PC-9 (cell line): ENCODE measurements around the gene RAB30. TPM values are rescaled to one million over a fixed set of nuclear protein-coding genes. Genes with fewer than 3 reads are reported as not detected.

ENCODE experiments used
- BruUV-seq: library from RNA; stranded (reverse); fragments of 400-500 nt; replicated peaks from 2 replicates; lab custom pipeline; 2021; lab: Mats Ljungman, UMichigan
- CTCF ChIA-PET: fragments of 300-600 bp; sonication (Branson Sonifier 250); formaldehyde crosslinking; loops from one replicate; lab custom pipeline; 2022; ENCODE audit warnings: antibody characterized with exemption; lab: Charles Lee
- POLR2A ChIA-PET: fragments of 300-600 bp; sonication (Branson Sonifier 250); formaldehyde crosslinking; loops from one replicate; lab custom pipeline; 2022; ENCODE audit warnings: antibody characterized with exemption; ENCODE audit not compliant: unreplicated experiment; lab: Charles Lee
- DNase-seq, 2 experiments: peaks; one replicate each; pipeline versions ENCODE4 v3.0.0 to v3.0.0-alpha.2; 2015 to 2022; ENCODE audit warnings: mixed read lengths in 1 of 2
- H2AFZ ChIP-seq: fragments of 200-600 bp; sonication (generic); 2 replicates; pipeline ENCODE4 v1.8.1; 2017; ENCODE audit warnings: antibody characterized with exemption
- H3F3A ChIP-seq: fragments of 200-600 bp; sonication (generic); 2 replicates; pipeline ENCODE4 v1.8.1; 2017; ENCODE audit warnings: antibody characterized with exemption, mild to moderate bottlenecking, low read depth; ENCODE audit not compliant: insufficient read depth
- H3K27ac ChIP-seq: fragments of 200-600 bp; sonication (generic); 2 replicates; pipeline ENCODE4 v1.6.1; 2016; ENCODE audit warnings: mixed run types
- H3K27me3 ChIP-seq: fragments of 200-600 bp; sonication (generic); 2 replicates; pipeline ENCODE4 v1.6.1; 2016; ENCODE audit warnings: low read depth, mixed run types; ENCODE audit not compliant: insufficient read depth
- H3K36me3 ChIP-seq: fragments of 200-600 bp; sonication (generic); 2 replicates; pipeline ENCODE4 v1.6.1; 2016; ENCODE audit warnings: low read depth, mixed run types
- H3K4me1 ChIP-seq: fragments of 200-600 bp; sonication (generic); replicated peaks from 2 replicates; pipeline ENCODE4 v1.6.1; 2016; ENCODE audit warnings: mixed run types; ENCODE audit not compliant: insufficient read depth
- H3K4me2 ChIP-seq: fragments of 200-600 bp; sonication (generic); 2 replicates; pipeline ENCODE4 v1.6.1; 2017; ENCODE audit warnings: mixed run types
- H3K4me3 ChIP-seq: fragments of 200-600 bp; sonication (generic); 2 replicates; pipeline ENCODE4 v1.6.1; 2016; ENCODE audit warnings: mixed run types
- H3K79me2 ChIP-seq: fragments of 200-600 bp; sonication (generic); 2 replicates; pipeline ENCODE4 v1.6.1; 2017; ENCODE audit warnings: low read depth, mixed run types
- H3K9me2 ChIP-seq: fragments of 200-600 bp; sonication (generic); 2 replicates; pipeline ENCODE4 v1.8.1; 2017; ENCODE audit warnings: mild to moderate bottlenecking; ENCODE audit not compliant: insufficient read depth
- H3K9me3 ChIP-seq: fragments of 200-600 bp; sonication (generic); 2 replicates; pipeline ENCODE4 v1.8.1; 2016; ENCODE audit warnings: low read depth; ENCODE audit not compliant: insufficient read depth
- H4K20me1 ChIP-seq: fragments of 200-600 bp; sonication (generic); 2 replicates; pipeline ENCODE4 v1.8.1; 2017; ENCODE audit not compliant: insufficient read depth
- EZH2 ChIP-seq: fragments of 200-600 bp; sonication (generic); IDR thresholded peaks from 2 replicates; pipeline ENCODE4 v1.8.0; 2017; ENCODE audit warnings: antibody characterized with exemption, low read depth
- intact Hi-C: fragments of 100-400 bp; cut with micrococcal nuclease; formaldehyde crosslinking; loops from one replicate; pipeline ENCODE4 v1.10.0; 2022; ENCODE audit not compliant: unreplicated experiment
- total RNA-seq: library from RNA; stranded (reverse); gene quantifications from 2 replicates; pipeline ENCODE4 v1.2.3, GENCODE V29; 2021
- TF ChIP-seq, protein P1 (sequence below): fragments of 200-600 bp; sonication (generic); conservative IDR thresholded peaks from 2 replicates; pipeline ENCODE4 v1.6.1; 2017; ENCODE audit warnings: mixed run types, antibody characterized with exemption, mild to moderate bottlenecking, moderate library complexity

The RAB30 gene
- total RNA-seq, 1 experiment from 2014 or later: 3.6 TPM

DNA sequence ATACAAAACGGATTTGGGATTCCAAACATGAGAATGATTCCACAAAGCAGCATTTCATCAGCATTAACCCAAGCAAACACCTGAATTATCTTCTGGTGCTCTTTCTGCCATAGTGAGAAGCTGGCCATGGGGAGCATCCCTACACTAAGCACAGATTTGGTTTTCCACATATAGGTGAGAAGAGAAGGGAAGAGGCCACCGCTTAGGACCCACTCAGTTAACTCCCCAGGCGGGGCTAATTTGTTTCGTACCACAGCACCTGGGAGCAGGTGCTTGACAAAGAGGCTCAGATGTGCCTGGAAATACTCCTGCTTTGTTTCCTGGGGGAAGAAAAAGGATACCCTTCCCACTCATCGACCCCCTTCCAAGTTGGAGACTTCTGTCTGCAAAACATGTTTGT is 64.2 kb downstream of the RAB30 start:
- H3K4me3 ChIP-seq: no peak overlapping the region
- no peaks in the 10 kb centered on the region for H3K36me3 ChIP-seq
- no peak overlapping the region for H3K27ac ChIP-seq
- H3F3A ChIP-seq: no peaks in the 10 kb centered on the region
- no peak overlapping the region for H3K4me2 ChIP-seq
- no peaks in the 10 kb centered on the region for H3K79me2 ChIP-seq
- POLR2A ChIA-PET: no interaction called here
- no peaks in the 10 kb centered on the region for H4K20me1 ChIP-seq
- H3K9me3 ChIP-seq: no peaks in the 10 kb centered on the region
- no peaks in the 10 kb centered on the region for H3K9me2 ChIP-seq
- no peak for TF ChIP-seq EZH2
- TF ChIP-seq, protein P1, sequence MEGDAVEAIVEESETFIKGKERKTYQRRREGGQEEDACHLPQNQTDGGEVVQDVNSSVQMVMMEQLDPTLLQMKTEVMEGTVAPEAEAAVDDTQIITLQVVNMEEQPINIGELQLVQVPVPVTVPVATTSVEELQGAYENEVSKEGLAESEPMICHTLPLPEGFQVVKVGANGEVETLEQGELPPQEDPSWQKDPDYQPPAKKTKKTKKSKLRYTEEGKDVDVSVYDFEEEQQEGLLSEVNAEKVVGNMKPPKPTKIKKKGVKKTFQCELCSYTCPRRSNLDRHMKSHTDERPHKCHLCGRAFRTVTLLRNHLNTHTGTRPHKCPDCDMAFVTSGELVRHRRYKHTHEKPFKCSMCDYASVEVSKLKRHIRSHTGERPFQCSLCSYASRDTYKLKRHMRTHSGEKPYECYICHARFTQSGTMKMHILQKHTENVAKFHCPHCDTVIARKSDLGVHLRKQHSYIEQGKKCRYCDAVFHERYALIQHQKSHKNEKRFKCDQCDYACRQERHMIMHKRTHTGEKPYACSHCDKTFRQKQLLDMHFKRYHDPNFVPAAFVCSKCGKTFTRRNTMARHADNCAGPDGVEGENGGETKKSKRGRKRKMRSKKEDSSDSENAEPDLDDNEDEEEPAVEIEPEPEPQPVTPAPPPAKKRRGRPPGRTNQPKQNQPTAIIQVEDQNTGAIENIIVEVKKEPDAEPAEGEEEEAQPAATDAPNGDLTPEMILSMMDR: no peak
- CTCF ChIA-PET: no interaction called here
- H3K27me3 ChIP-seq: no peaks in the 10 kb centered on the region
- H2AFZ ChIP-seq: no peak overlapping the region
- no TSS peak for BruUV-seq
- intact Hi-C loops: no loop called here
- H3K4me1 ChIP-seq: no peaks in the 10 kb centered on the region
- DNase-seq: no peak

DNA sequence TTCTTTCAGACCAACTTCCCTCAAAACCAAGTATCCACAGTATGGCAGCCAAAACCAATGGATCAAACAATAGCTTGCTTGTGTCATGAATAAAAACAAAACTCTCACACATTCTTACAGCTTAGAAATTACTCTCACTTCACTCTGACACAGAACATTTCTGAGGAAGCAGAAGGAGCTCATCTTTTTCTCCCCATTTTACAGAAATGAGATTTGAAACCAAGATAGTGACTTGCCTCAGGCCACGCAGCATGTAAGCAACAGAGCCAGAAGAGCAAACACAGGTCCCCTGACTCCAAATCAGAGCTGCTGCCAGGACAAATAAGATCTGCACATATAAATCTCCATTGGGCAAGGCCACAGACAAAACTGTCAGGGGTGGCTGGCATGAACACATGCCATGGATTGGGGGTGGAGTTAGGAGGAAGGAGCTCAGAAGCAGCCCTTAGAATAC is 64.8 kb downstream of the RAB30 start:
- CTCF ChIA-PET: no interaction called here
- POLR2A ChIA-PET: interaction anchor here (0.6 kb wide), 1 partner anchor 36 kb away, joined by 3 read pairs; no protein-coding TSS in a partner anchor
- no peaks in the 10 kb centered on the region for H3K36me3 ChIP-seq
- no peaks in the 10 kb centered on the region for H3K27me3 ChIP-seq
- no peaks in the 10 kb centered on the region for H3K79me2 ChIP-seq
- no peak overlapping the region for H3K4me3 ChIP-seq
- no peak for TF ChIP-seq EZH2
- TF ChIP-seq, protein P1: no peak
- intact Hi-C loops: no loop called here
- BruUV-seq: no TSS peak
- no peaks in the 10 kb centered on the region for H3K4me1 ChIP-seq
- no peaks in the 10 kb centered on the region for H4K20me1 ChIP-seq
- no peak overlapping the region for H2AFZ ChIP-seq
- no peak for DNase-seq
- H3F3A ChIP-seq: no peaks in the 10 kb centered on the region
- no peak overlapping the region for H3K27ac ChIP-seq
- no peaks in the 10 kb centered on the region for H3K9me3 ChIP-seq
- H3K4me2 ChIP-seq: no peak overlapping the region
- H3K9me2 ChIP-seq: no peaks in the 10 kb centered on the region

DNA sequence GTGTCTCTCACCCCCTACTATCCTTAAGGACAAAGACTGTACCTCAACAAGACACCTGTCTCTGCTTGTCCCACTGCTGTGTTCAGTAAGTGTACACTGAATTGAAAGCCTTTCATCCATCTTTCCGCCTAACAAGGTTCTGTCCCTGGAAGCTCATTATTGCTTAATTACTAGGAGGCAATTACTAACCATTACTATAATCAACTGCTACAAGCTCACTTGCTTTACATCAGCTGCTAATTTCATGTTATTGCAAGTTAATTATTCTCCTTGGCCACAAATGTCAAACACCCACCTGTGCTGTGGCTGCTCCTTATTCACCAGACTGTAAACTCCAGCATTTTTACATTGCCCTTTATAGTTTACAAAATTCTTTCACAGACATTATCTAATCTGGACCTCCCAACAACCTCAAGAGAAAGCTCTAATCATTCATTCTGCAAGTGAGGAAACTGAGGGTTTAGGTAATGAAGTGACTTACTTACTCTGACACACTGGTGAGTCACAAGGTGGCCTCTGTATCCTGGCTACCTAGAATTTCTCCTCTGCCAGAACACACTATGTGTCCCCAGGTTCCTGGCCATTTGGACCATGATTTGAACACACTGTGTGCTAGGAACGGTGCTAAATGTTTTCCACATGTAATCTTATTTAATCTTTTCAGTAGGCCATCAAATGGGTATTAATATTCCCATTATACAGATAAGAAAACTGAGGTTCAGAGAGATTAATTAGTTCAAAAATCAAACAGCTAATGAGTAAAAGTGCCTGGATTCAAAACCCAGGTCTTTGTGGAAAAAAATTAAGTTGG is 66.7 kb downstream of the RAB30 start:
- intact Hi-C loops: no loop called here
- Histone ChIP-seq H3K36me3 (no peaks in the 10 kb centered on the region), H3K4me2 (no peak overlapping the region), H3K79me2 (no peaks in the 10 kb centered on the region), H3K9me2 (no peaks in the 10 kb centered on the region), H3K4me3 (no peak overlapping the region), H3K9me3 (no peaks in the 10 kb centered on the region), H3K27ac (no peak overlapping the region), H3K4me1 (no peaks in the 10 kb centered on the region), H2AFZ (no peak overlapping the region), H4K20me1 (no peaks in the 10 kb centered on the region), H3F3A (no peaks in the 10 kb centered on the region), H3K27me3 (no peaks in the 10 kb centered on the region)
- POLR2A ChIA-PET: no interaction called here
- CTCF ChIA-PET: interaction anchor here (0.6 kb wide), 1 partner anchor 34 kb away, joined by 5 read pairs; no protein-coding TSS in a partner anchor
- DNase-seq: no peak
- BruUV-seq: no TSS peak
- TF ChIP-seq EZH2: no peak
- TF ChIP-seq, protein P1: no peak
